ENCODE data around the gene PRDX6.

- TF ChIP-seq EZH2phosphoT487 (conservative IDR thresholded peaks at IDR 0.05; ENCODE audit: low read length) (no peak), CTCF (IDR thresholded peaks at IDR 0.05; ENCODE audit: insufficient read depth, low read length, poor library complexity, severe bottlenecking) (no peak)
Observed at GRCh38 chr1:173488001-173488400, 10.9 kb downstream of the PRDX6 start.
